SKM-1 treated with dmso at 0.1 percent for 144 hours (cell line): ENCODE results near the gene PILRB.
"Not testable (repeated sequence)": the region's sequence is repeated elsewhere in the genome, so short reads cannot be mapped to it uniquely, and the experiment has no call there.

ENCODE experiments used
- DNase-seq: peaks from one replicate; lab custom pipeline; 2025; ENCODE audit not compliant: unreplicated experiment; lab: John Stamatoyannopoulos, UW

Gene PILRB

GRCh38 chr7:100358027-100358856 lies at the start of gene PILRB:
TSS of gene PILRB (plus strand) at chr7:100358117. CDS start at chr7:100358303, 186 bp downstream.
- no peak for DNase-seq

- peak; percentile 1 for DNase-seq
Observed at GRCh38 chr7:100318329-100318728, 39.6 kb upstream of the PILRB start.

- not testable (repeated sequence) for DNase-seq
Observed at GRCh38 chr7:100321648-100322047, 36.3 kb upstream of the PILRB start.

- DNase-seq = not testable (repeated sequence)
Observed at GRCh38 chr7:100324194-100324593, 33.7 kb upstream of the PILRB start.

GRCh38 chr7:100325671-100326070 lies 32.2 kb upstream of the PILRB start:
- DNase-seq = not testable (repeated sequence)

- not testable (repeated sequence) for DNase-seq
Observed at GRCh38 chr7:100326914-100327313, 31.0 kb upstream of the PILRB start.

GRCh38 chr7:100335566-100336466 lies 22.1 kb upstream of the PILRB start:
- peak; percentile 84 for DNase-seq

- DNase-seq = not testable (repeated sequence)
Observed at GRCh38 chr7:100338083-100338696, 19.7 kb upstream of the PILRB start.

- not testable (repeated sequence) for DNase-seq
Observed at GRCh38 chr7:100341286-100341685, 16.6 kb upstream of the PILRB start.

- no peak for DNase-seq
Observed at GRCh38 chr7:100342765-100343164, 15.2 kb upstream of the PILRB start.

- not testable (repeated sequence) for DNase-seq
Observed at GRCh38 chr7:100344124-100344559, 13.8 kb upstream of the PILRB start.

- DNase-seq = not testable (repeated sequence)
Observed at GRCh38 chr7:100344560-100345287, 13.2 kb upstream of the PILRB start.

GRCh38 chr7:100345288-100345672 lies 12.6 kb upstream of the PILRB start:
- DNase-seq = peak; percentile 41

- no peak for DNase-seq
Observed at GRCh38 chr7:100346921-100347320, 11.0 kb upstream of the PILRB start.

- no peak for DNase-seq
Observed at GRCh38 chr7:100348805-100349204, 9.1 kb upstream of the PILRB start.

- DNase-seq = no peak
Observed at GRCh38 chr7:100349757-100350156, 8.2 kb upstream of the PILRB start.

GRCh38 chr7:100351657-100352058 lies 6.3 kb upstream of the PILRB start:
- DNase-seq = no peak

- not testable (repeated sequence) for DNase-seq
Observed at GRCh38 chr7:100352230-100352781, 5.6 kb upstream of the PILRB start.

- no peak for DNase-seq
Observed at GRCh38 chr7:100352984-100353684, 4.8 kb upstream of the PILRB start.
